Right atrium auricular region (tissue), 2 donors: ENCODE data around the gene RUNX2. TPM values are rescaled to one million over a fixed set of nuclear protein-coding genes. Genes with fewer than 3 reads are reported as not detected.

Experiments used
- DNase-seq: peaks from one replicate; pipeline ENCODE4 v3.0.0-alpha.2; 2019; ENCODE audit warnings: low spot score
- H3K27ac ChIP-seq, 2 donors: fragments of 200-600 bp; sonication (generic); 1 replicate in 1 of 2; 2 replicates in 1 of 2; pipeline ENCODE4 v1.5.1; 2016 to 2019
- H3K27me3 ChIP-seq, 2 donors: fragments of 200-600 bp; sonication (generic); one replicate each; pipeline versions ENCODE4 v1.5.1 to v1.6.0; 2017 to 2019
- H3K36me3 ChIP-seq: fragments of 200-600 bp; sonication (generic); one replicate; pipeline ENCODE4 v1.5.1; 2016
- H3K4me1 ChIP-seq, 2 donors: fragments of 200-600 bp; sonication (generic); one replicate each; pipeline versions ENCODE4 v1.5.1 to v1.6.0; 2017 to 2019
- H3K4me3 ChIP-seq, 2 donors: fragments of 200-600 bp; sonication (generic); 1 replicate in 1 of 2; 2 replicates in 1 of 2; pipeline ENCODE4 v1.5.1; 2017 to 2019; ENCODE audit warnings: mild to moderate bottlenecking in 1 of 2, moderate library complexity in 1 of 2
- H3K9me3 ChIP-seq, 2 donors: fragments of 200-600 bp; sonication (generic); one replicate each; pipeline ENCODE4 v1.5.1; 2019
- CTCF ChIP-seq, 2 donors: fragments of 200-600 bp; sonication (generic); IDR thresholded peaks; one replicate each; pipeline ENCODE4 v1.5.1; 2019; ENCODE audit warnings: antibody characterized with exemption in 2 of 2
- total RNA-seq, 2 donors: library from RNA; depleted of rRNA; stranded (reverse); fragments of >200 nt; gene quantifications; one replicate each; pipeline ENCODE4 v1.1.0, GENCODE V29; 2016

RUNX2 gene
- total RNA-seq, 2 donors from 2014 or later = 0.55 to 0.85 TPM

GRCh38 chr6:45477790-45478189 lies 149.7 kb downstream of the RUNX2 start:
- peaks cover 0 to under 1% of the 10 kb centered on the region in 2 donors for H3K4me1 ChIP-seq
- no peak for DNase-seq
- no peak overlapping the region for H3K4me3 ChIP-seq
- H3K36me3 ChIP-seq = no peaks in the 10 kb centered on the region
- no peak for TF ChIP-seq CTCF (IDR thresholded peaks at IDR 0.05)
- no peak overlapping the region for H3K27ac ChIP-seq
- no peaks in the 10 kb centered on the region for H3K27me3 ChIP-seq
- no peaks in the 10 kb centered on the region for H3K9me3 ChIP-seq

- Histone ChIP-seq H3K36me3 (no peaks in the 10 kb centered on the region), H3K27ac (no peak overlapping the region), H3K4me3 (no peak overlapping the region), H3K27me3 (no peaks in the 10 kb centered on the region), H3K9me3 (no peaks in the 10 kb centered on the region), H3K4me1 (no peaks in the 10 kb centered on the region)
- no peak for TF ChIP-seq CTCF (IDR thresholded peaks at IDR 0.05)
- no peak for DNase-seq
These were observed 150.1 kb downstream of the RUNX2 start for GRCh38 chr6:45478240-45478639.

GRCh38 chr6:45479834-45480751 lies 152.0 kb downstream of the RUNX2 start:
- Histone ChIP-seq H3K27me3 (no peaks in the 10 kb centered on the region), H3K9me3 (no peaks in the 10 kb centered on the region), H3K4me3 (no peak overlapping the region), H3K4me1 (no peaks in the 10 kb centered on the region), H3K36me3 (no peaks in the 10 kb centered on the region), H3K27ac (no peak overlapping the region)
- TF ChIP-seq CTCF (IDR thresholded peaks at IDR 0.05) = no peak
- no peak for DNase-seq

GRCh38 chr6:45480752-45481415 lies 152.8 kb downstream of the RUNX2 start:
- H3K36me3 ChIP-seq = no peaks in the 10 kb centered on the region
- no peaks in the 10 kb centered on the region for H3K9me3 ChIP-seq
- no peak for DNase-seq
- H3K27me3 ChIP-seq = no peaks in the 10 kb centered on the region
- TF ChIP-seq CTCF (IDR thresholded peaks at IDR 0.05) = no peak
- no peaks in the 10 kb centered on the region for H3K4me1 ChIP-seq
- H3K4me3 ChIP-seq = peak overlapping the region in 1 of 2 donors; percentile 15
- H3K27ac ChIP-seq = no peak overlapping the region

GRCh38 chr6:45483021-45483420 lies 154.9 kb downstream of the RUNX2 start:
- DNase-seq = no peak
- Histone ChIP-seq H3K36me3 (no peaks in the 10 kb centered on the region), H3K27me3 (no peaks in the 10 kb centered on the region), H3K4me3 (no peak overlapping the region), H3K4me1 (no peaks in the 10 kb centered on the region), H3K9me3 (no peaks in the 10 kb centered on the region), H3K27ac (no peak overlapping the region)
- no peak for TF ChIP-seq CTCF (IDR thresholded peaks at IDR 0.05)
